OCI-LY7 (cell line): ENCODE measurements around the gene OSBPL3.

Experiments used
- EZH2phosphoT487 ChIP-seq: fragments of 200-600 bp; sonication (generic); IDR thresholded peaks from 2 replicates; pipeline ENCODE4 v1.6.1; 2018; ENCODE audit warnings: low read depth, borderline replicate concordance, mild to moderate bottlenecking, mixed run types, antibody characterized with exemption, low read length, moderate library complexity, mixed read lengths
- TF ChIP-seq, protein P1 (sequence below): fragments of 200-600 bp; sonication (generic); conservative IDR thresholded peaks from 2 replicates; pipeline ENCODE4 v1.5.1; 2014; ENCODE audit warnings: mild to moderate bottlenecking, antibody characterized with exemption, low read length, moderate library complexity, mixed read lengths

DNA sequence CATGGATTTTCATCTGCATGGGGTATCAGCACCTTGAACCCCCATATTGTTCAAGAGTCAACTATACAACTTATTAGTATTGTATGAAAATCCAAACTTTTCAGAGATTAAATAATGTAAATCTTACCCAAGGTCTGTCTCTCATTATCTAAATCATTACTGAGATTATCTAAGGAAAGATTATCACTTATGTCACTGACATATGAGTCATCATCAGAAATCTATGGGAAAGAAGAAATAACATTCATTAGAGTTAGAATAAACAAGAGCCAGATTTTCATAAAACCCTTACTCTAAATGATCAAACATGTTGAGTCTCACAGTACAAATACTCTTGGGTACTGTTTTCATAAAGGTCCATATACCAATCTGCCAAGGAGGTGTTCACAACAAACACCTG is 139.4 kb downstream of the OSBPL3 start:
- TF ChIP-seq, protein P1, sequence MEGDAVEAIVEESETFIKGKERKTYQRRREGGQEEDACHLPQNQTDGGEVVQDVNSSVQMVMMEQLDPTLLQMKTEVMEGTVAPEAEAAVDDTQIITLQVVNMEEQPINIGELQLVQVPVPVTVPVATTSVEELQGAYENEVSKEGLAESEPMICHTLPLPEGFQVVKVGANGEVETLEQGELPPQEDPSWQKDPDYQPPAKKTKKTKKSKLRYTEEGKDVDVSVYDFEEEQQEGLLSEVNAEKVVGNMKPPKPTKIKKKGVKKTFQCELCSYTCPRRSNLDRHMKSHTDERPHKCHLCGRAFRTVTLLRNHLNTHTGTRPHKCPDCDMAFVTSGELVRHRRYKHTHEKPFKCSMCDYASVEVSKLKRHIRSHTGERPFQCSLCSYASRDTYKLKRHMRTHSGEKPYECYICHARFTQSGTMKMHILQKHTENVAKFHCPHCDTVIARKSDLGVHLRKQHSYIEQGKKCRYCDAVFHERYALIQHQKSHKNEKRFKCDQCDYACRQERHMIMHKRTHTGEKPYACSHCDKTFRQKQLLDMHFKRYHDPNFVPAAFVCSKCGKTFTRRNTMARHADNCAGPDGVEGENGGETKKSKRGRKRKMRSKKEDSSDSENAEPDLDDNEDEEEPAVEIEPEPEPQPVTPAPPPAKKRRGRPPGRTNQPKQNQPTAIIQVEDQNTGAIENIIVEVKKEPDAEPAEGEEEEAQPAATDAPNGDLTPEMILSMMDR = no peak
- TF ChIP-seq EZH2phosphoT487 = no peak
